Uterus (tissue), 4 donors: ENCODE results near the gene KDM6A. TPM values are rescaled to one million over a fixed set of nuclear protein-coding genes. Genes with fewer than 3 reads are reported as not detected.

Source experiments
- DNase-seq, 2 donors: peaks; one replicate each; pipeline ENCODE4 v3.0.0-alpha.2; 2019 to 2020
- H3K27ac ChIP-seq, 2 donors: fragments of 200-600 bp; sonication (generic); 1 replicate in 1 of 2; 2 replicates in 1 of 2; pipeline ENCODE4 v1.5.1; 2016 to 2018
- H3K27me3 ChIP-seq, 2 donors: fragments of 200-600 bp; sonication (generic); one replicate each; pipeline ENCODE4 v1.5.1; 2018 to 2019; ENCODE audit warnings: control low read depth in 1 of 2
- H3K36me3 ChIP-seq, 2 donors: fragments of 200-600 bp; sonication (generic); one replicate each; pipeline ENCODE4 v1.5.1; 2019; ENCODE audit warnings: control low read depth in 1 of 2
- H3K4me1 ChIP-seq, 2 donors: fragments of 200-600 bp; sonication (generic); one replicate each; pipeline ENCODE4 v1.5.1; 2018 to 2019; ENCODE audit warnings: control low read depth in 1 of 2
- H3K4me3 ChIP-seq, 2 donors: fragments of 200-600 bp; sonication (generic); 1 replicate in 1 of 2; 2 replicates in 1 of 2; pipeline ENCODE4 v1.5.1; 2018 to 2019; ENCODE audit warnings: mild to moderate bottlenecking in 1 of 2
- H3K9me3 ChIP-seq, 2 donors: fragments of 200-600 bp; sonication (generic); one replicate each; pipeline ENCODE4 v1.5.1; 2019; ENCODE audit warnings: control low read depth in 1 of 2
- POLR2A ChIP-seq, 2 donors: fragments of 450-650 bp; IDR thresholded peaks; one replicate each; pipeline ENCODE4 v1.6.1; 2016; ENCODE audit warnings: antibody characterized with exemption in 2 of 2, mild to moderate bottlenecking in 1 of 2, moderate library complexity in 1 of 2
- intact Hi-C: fragments of 100-400 bp; cut with DNase I; formaldehyde crosslinking; loops from one replicate; pipeline ENCODE4 v1.15.1; 2023; ENCODE audit warnings: low total_unique reads
- total RNA-seq, 4 donors: library from RNA; depleted of rRNA in 3 of 4; stranded (reverse); fragments of >200 nt in 3 of 4; gene quantifications; one replicate each; pipeline versions ENCODE4 v1.1.0 to v1.2.4, GENCODE V29; 2014 to 2023
- TF ChIP-seq, protein P1 (sequence below), 4 experiments: fragments of 200-600 bp in 2 of 4; fragments of 450-650 bp in 2 of 4; sonication (generic) in 2 of 4; IDR thresholded peaks; one replicate each; pipeline ENCODE4 v1.5.1; 2016 to 2019; ENCODE audit warnings: antibody characterized with exemption in 4 of 4, mild to moderate bottlenecking in 2 of 4, moderate library complexity in 1 of 4
- donor health status: DM: yes; HTN: yes; CAD: no.

Gene KDM6A
- total RNA-seq, 4 donors from 2014 or later: 26.2 to 69.0 (median 57.9) TPM

DNA sequence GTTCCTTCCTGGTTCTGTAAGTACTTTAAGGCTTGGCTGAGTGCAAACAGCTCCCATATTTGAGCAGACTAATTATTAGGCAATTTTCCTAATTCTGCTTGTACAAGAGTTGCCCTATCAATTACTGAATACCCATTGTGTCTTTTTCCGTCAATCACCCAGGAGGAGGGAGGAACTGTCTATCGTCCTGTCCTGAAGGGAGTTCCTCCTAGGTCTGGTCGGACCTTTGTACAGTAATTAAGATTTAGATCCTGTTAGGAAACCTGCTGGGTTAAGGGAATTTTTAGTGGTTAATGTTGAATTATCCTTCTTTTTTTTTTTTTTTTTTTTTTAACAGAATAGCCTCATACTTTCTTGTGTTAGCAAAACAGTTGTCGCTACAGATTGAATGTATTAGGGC, 130.1 kb downstream of the KDM6A start:
- Histone ChIP-seq H3K27me3 (no peaks in the 10 kb centered on the region), H3K36me3 (no peaks in the 10 kb centered on the region), H3K4me1 (no peaks in the 10 kb centered on the region), H3K9me3 (no peaks in the 10 kb centered on the region), H3K27ac (no peak overlapping the region), H3K4me3 (no peak overlapping the region)
- no peak for TF ChIP-seq POLR2A (IDR thresholded peaks at IDR 0.05)
- TF ChIP-seq, protein P1, sequence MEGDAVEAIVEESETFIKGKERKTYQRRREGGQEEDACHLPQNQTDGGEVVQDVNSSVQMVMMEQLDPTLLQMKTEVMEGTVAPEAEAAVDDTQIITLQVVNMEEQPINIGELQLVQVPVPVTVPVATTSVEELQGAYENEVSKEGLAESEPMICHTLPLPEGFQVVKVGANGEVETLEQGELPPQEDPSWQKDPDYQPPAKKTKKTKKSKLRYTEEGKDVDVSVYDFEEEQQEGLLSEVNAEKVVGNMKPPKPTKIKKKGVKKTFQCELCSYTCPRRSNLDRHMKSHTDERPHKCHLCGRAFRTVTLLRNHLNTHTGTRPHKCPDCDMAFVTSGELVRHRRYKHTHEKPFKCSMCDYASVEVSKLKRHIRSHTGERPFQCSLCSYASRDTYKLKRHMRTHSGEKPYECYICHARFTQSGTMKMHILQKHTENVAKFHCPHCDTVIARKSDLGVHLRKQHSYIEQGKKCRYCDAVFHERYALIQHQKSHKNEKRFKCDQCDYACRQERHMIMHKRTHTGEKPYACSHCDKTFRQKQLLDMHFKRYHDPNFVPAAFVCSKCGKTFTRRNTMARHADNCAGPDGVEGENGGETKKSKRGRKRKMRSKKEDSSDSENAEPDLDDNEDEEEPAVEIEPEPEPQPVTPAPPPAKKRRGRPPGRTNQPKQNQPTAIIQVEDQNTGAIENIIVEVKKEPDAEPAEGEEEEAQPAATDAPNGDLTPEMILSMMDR (IDR thresholded peaks at IDR 0.05): no peak
- intact Hi-C loops: no loop called here
- DNase-seq: no peak

DNA sequence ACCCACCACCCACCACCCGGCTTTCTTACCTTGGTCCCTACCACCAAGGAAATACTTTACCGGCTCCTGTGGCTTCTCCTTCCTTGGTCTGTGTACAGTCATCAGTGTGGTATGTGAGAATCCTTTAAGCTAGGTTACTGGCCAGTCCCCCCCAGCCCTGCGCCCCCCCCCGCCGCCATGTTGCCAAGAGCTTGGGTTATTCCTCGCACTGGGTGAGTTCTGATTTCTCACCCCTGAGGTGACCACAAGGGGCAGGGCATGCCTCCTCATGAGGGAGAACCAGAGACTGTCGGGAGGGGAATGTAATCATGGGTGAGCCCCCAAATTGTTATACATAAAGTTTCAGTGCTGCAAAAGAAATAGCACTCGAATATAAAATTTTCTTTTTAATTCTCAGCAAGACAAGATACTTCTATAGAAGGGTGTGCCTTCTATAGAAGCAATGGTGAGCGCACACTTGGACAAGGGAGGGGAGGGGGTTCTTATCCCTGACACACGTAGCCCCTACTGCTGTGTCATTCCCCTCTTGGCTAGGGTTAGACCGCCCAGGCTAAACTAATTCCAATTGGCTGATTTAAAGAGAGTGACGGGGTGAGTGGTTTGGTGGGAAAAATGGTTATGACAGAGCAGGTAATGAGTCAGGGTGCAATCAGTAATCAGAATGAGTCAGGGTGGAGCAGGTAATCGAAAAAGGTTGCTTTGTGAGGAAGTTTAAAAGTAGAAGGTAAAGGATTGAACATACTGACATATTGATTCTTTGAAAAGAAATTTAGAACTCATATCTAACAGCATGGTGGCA, 133.2 kb downstream of the KDM6A start:
- H3K36me3 ChIP-seq: no peaks in the 10 kb centered on the region
- DNase-seq: no peak
- no peak for TF ChIP-seq POLR2A (IDR thresholded peaks at IDR 0.05)
- TF ChIP-seq, protein P1 (IDR thresholded peaks at IDR 0.05): no peak
- peaks cover 0 to 5% of the 10 kb centered on the region in 2 donors for H3K4me1 ChIP-seq
- H3K27me3 ChIP-seq: no peaks in the 10 kb centered on the region
- H3K9me3 ChIP-seq: no peaks in the 10 kb centered on the region
- no peak overlapping the region for H3K4me3 ChIP-seq
- intact Hi-C loops: no loop called here
- H3K27ac ChIP-seq: no peak overlapping the region

DNA sequence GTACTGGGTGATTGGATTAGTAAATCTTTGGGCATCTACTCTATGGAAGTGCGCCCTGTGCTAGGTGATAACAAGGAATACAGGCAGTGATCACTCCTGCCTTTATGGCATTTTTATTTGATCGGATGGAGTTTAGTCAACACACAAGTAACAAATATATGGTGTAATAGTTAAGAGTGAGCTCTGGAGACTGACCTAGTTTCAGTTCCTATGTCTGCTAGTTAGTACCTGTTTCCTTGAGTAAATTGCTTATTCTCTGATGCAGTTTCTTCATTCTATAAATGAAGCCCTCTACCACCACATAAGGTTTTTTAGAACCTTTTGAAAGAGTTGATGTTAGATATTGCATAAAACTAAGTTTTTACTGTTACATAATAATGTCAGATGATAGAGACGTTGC, 134.6 kb downstream of the KDM6A start:
- Histone ChIP-seq H3K4me1 (peaks cover 0 to 5% of the 10 kb centered on the region in 2 donors), H3K27ac (no peak overlapping the region), H3K36me3 (no peaks in the 10 kb centered on the region), H3K27me3 (no peaks in the 10 kb centered on the region), H3K9me3 (no peaks in the 10 kb centered on the region), H3K4me3 (no peak overlapping the region)
- intact Hi-C loops: no loop called here
- DNase-seq: no peak
- TF ChIP-seq, protein P1 (IDR thresholded peaks at IDR 0.05): no peak
- TF ChIP-seq POLR2A (IDR thresholded peaks at IDR 0.05): no peak

DNA sequence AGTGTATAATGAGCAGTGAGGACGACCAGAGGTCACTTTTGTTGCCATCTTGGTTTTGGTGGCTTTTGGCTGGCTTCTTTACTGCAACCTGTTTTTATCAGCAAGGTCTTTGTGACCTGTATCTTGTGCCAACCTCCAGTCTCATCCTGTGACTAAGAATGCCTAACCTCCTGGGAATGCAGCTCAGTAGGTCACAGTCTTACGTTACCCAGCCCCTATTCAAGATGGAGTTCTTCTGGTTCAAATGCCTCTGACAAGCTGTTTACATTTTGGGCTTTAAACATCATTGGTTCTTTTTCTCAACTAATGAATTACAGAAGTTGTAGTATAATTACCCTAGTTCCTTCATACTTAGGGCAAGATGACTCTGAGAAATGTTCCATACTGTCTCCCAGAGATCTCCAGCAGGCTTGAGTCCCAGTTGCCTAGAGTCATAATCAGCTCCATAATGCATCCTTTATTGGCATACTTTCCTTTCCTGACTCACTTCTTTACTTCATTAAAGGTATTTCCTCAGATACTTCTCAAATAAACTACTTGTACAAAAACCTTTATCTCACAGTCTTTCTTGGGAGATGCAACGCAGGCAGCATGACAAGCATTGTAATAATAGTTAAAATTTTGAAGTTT, 136.5 kb downstream of the KDM6A start:
- no peak overlapping the region for H3K27ac ChIP-seq
- DNase-seq: no peak
- TF ChIP-seq, protein P1 (IDR thresholded peaks at IDR 0.05): no peak
- no peak for TF ChIP-seq POLR2A (IDR thresholded peaks at IDR 0.05)
- H3K27me3 ChIP-seq: no peaks in the 10 kb centered on the region
- no peak overlapping the region for H3K4me3 ChIP-seq
- intact Hi-C loops: no loop called here
- H3K36me3 ChIP-seq: no peaks in the 10 kb centered on the region
- H3K4me1 ChIP-seq: peaks cover 0 to 5% of the 10 kb centered on the region in 2 donors
- H3K9me3 ChIP-seq: no peaks in the 10 kb centered on the region

DNA sequence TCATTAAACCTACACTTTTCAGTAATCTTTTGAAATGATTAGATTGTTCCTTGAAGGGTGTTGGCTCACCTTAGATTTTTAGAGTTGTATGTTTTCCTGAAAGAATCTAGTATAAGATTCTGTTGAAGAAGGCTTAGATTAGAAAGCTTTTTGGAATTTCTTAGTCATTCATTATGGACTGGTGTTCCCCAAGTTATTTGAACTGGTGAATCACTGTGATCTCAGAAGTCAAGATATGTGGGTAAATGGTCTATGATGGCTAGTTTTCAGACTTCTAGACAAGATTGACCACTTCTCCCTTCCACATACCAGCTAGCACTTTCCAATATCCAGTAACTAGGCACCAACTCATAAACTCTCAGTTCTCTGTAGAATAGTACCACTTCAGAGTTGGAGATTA, 138.1 kb downstream of the KDM6A start:
- peaks cover 0 to 5% of the 10 kb centered on the region in 2 donors for H3K4me1 ChIP-seq
- intact Hi-C loops: no loop called here
- no peak for TF ChIP-seq POLR2A (IDR thresholded peaks at IDR 0.05)
- TF ChIP-seq, protein P1 (IDR thresholded peaks at IDR 0.05): no peak
- H3K9me3 ChIP-seq: no peaks in the 10 kb centered on the region
- no peak for DNase-seq
- H3K27ac ChIP-seq: no peak overlapping the region
- H3K4me3 ChIP-seq: no peak overlapping the region
- H3K36me3 ChIP-seq: no peaks in the 10 kb centered on the region
- no peaks in the 10 kb centered on the region for H3K27me3 ChIP-seq
